COLO668 (cell line): ENCODE measurements around the gene JAKMIP3.

Source experiments
- DNase-seq: peaks from one replicate; lab custom pipeline; 2025; ENCODE audit not compliant: unreplicated experiment; lab: John Stamatoyannopoulos, UW

JAKMIP3 gene

GRCh38 chr10:132109341-132110110 lies 43.8 kb downstream of the JAKMIP3 start:
- no peak for DNase-seq

- DNase-seq, result no peak
Observed at GRCh38 chr10:132110111-132110521, 44.4 kb downstream of the JAKMIP3 start.

GRCh38 chr10:132110713-132111112 lies 45.0 kb downstream of the JAKMIP3 start:
- no peak for DNase-seq

GRCh38 chr10:132111121-132111731 lies 45.5 kb downstream of the JAKMIP3 start:
- no peak for DNase-seq

- DNase-seq, result no peak
Observed at GRCh38 chr10:132111871-132112341, 46.2 kb downstream of the JAKMIP3 start.

GRCh38 chr10:132112611-132113010 lies 46.9 kb downstream of the JAKMIP3 start:
- DNase-seq, result no peak

- no peak for DNase-seq
Observed at GRCh38 chr10:132113206-132113605, 47.5 kb downstream of the JAKMIP3 start.

- DNase-seq, result no peak
Observed at GRCh38 chr10:132113766-132114365, 48.1 kb downstream of the JAKMIP3 start.

- DNase-seq, result no peak
Observed at GRCh38 chr10:132114953-132115520, 49.3 kb downstream of the JAKMIP3 start.
